ENCODE results near the gene STX2.

The STX2 gene

DNA sequence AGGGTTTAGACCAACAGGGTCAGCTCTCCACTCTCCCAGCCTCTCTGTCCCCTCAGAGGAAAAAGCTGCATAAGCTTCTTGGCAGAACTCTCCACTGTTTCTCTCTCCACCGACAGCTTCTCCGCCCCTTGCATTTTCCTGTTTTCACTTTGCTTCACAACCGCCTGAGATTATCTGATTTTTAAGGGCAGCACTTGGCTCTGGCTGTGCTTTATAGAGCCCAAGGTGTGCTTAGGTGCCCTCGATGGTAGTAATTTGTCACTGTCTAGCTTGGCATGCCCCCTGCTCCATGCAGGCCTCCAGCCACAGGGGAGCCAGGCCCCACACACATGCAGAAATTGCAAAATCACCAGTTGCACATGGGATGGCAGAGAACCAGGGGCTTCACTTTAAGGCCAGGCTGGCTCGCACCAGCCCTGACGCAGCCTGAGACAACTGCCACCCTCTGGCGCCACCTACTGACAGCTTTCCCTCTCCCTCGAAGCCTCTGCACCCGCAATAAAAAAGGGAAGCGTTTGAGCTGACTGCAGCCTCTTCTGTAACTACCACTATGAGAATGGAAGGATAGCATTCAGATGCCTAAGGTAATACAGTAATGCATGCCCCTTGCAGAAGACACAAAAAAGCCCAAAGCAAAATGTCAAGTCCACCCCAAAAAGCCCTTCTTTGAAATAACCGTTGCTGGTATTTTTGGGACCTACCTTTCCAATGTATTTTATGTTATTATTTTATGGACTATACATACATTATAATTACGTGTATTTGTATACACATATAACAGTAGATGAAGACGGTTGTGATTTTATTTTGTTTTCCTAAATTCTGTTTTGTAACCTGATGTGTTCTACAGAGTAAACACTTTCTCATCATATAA lies 90.9 kb downstream of the STX2 start:
- no peak overlapping the region for H3K27ac ChIP-seq (ENCODE audit: low read depth, low read length)
- no peak for TF ChIP-seq EZH2phosphoT487 (IDR thresholded peaks at IDR 0.05; ENCODE audit: borderline replicate concordance, low read length)
- TF ChIP-seq, protein P1, sequence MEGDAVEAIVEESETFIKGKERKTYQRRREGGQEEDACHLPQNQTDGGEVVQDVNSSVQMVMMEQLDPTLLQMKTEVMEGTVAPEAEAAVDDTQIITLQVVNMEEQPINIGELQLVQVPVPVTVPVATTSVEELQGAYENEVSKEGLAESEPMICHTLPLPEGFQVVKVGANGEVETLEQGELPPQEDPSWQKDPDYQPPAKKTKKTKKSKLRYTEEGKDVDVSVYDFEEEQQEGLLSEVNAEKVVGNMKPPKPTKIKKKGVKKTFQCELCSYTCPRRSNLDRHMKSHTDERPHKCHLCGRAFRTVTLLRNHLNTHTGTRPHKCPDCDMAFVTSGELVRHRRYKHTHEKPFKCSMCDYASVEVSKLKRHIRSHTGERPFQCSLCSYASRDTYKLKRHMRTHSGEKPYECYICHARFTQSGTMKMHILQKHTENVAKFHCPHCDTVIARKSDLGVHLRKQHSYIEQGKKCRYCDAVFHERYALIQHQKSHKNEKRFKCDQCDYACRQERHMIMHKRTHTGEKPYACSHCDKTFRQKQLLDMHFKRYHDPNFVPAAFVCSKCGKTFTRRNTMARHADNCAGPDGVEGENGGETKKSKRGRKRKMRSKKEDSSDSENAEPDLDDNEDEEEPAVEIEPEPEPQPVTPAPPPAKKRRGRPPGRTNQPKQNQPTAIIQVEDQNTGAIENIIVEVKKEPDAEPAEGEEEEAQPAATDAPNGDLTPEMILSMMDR (IDR thresholded peaks at IDR 0.05; ENCODE audit: low read depth, low read length, poor library complexity, severe bottlenecking), result peak; percentile 85
- no peaks in the 10 kb centered on the region for H3F3A ChIP-seq (ENCODE audit: control insufficient read depth, insufficient read depth)
- H3K9me3 ChIP-seq (ENCODE audit: control insufficient read depth, insufficient read depth, low read length), result no peaks in the 10 kb centered on the region
- H3K4me2 ChIP-seq (ENCODE audit: low read length), result no peak overlapping the region; the same call in 1 of the 2 replicates
- H3K36me3 ChIP-seq (ENCODE audit: control insufficient read depth, low read length), result no peaks in the 10 kb centered on the region
- H3K4me3 ChIP-seq (ENCODE audit: low read length), result no peak overlapping the region
- no peaks in the 10 kb centered on the region for H3K27me3 ChIP-seq (ENCODE audit: control insufficient read depth, low read length)
- no peaks in the 10 kb centered on the region for H4K20me1 ChIP-seq (ENCODE audit: control insufficient read depth, insufficient read depth, low read depth, low read length)
- no peaks in the 10 kb centered on the region for H3K79me2 ChIP-seq (ENCODE audit: control insufficient read depth, low read length)
- H3K9me2 ChIP-seq (replicated peaks; ENCODE audit: control insufficient read depth, low read length), result no peaks in the 10 kb centered on the region
- H3K4me1 ChIP-seq (ENCODE audit: control insufficient read depth, low read length), result peaks cover 11% of the 10 kb centered on the region

DNA sequence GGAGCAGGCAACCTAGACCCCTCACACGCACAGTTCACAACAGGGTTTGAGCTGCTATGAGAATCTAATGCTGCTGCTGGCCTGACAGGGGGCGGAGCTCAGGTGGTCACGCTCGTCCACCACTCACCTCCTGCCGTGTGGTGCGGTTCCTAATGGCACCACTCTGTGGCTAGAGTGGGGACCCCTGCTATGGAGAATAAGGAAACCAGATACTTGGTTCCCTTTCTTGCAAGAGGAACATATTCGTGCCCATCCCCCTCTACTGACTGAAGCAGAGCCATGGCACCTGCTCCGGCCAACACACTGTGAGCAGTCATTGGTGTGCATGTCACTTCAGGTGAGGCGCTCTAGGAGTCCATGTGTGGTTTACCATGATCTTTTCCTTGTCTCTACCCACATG lies 92.5 kb downstream of the STX2 start:
- Histone ChIP-seq H3K4me1 (ENCODE audit: control insufficient read depth, low read length) (peaks cover 6% of the 10 kb centered on the region), H3K79me2 (ENCODE audit: control insufficient read depth, low read length) (no peaks in the 10 kb centered on the region), H3K4me2 (ENCODE audit: low read length) (no peak overlapping the region), H3K36me3 (ENCODE audit: control insufficient read depth, low read length) (no peaks in the 10 kb centered on the region), H3K4me3 (ENCODE audit: low read length) (no peak overlapping the region), H3K27me3 (ENCODE audit: control insufficient read depth, low read length) (no peaks in the 10 kb centered on the region), H3K9me3 (ENCODE audit: control insufficient read depth, insufficient read depth, low read length) (no peaks in the 10 kb centered on the region), H3K27ac (ENCODE audit: low read depth, low read length) (no peak overlapping the region), H3F3A (ENCODE audit: control insufficient read depth, insufficient read depth) (no peaks in the 10 kb centered on the region), H4K20me1 (ENCODE audit: control insufficient read depth, insufficient read depth, low read depth, low read length) (no peaks in the 10 kb centered on the region), H3K9me2 (replicated peaks; ENCODE audit: control insufficient read depth, low read length) (no peaks in the 10 kb centered on the region)
- TF ChIP-seq, protein P1 (IDR thresholded peaks at IDR 0.05; ENCODE audit: low read depth, low read length, poor library complexity, severe bottlenecking), result no peak
- no peak for TF ChIP-seq EZH2phosphoT487 (IDR thresholded peaks at IDR 0.05; ENCODE audit: borderline replicate concordance, low read length)

DNA sequence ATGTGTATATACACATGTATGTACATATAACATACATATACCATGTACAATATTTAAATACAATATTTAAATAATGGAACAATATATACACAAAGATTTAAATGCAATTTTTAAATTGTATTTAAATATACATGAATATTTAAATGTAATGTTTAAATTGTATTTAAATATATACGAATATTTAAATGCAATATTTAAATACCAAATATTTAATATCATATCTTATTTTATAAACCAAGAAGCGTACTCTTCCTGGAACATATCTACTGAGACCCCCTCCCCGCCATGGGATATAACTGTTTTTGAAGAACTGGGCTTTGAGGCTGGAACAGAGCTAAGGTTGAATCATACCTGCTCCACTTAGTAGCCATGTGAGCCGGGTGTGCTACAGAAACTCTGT lies 93.1 kb downstream of the STX2 start:
- no peaks in the 10 kb centered on the region for H3K27me3 ChIP-seq (ENCODE audit: control insufficient read depth, low read length)
- H3K4me2 ChIP-seq (ENCODE audit: low read length), result no peak overlapping the region
- H3F3A ChIP-seq (ENCODE audit: control insufficient read depth, insufficient read depth), result no peaks in the 10 kb centered on the region
- H4K20me1 ChIP-seq (ENCODE audit: control insufficient read depth, insufficient read depth, low read depth, low read length), result no peaks in the 10 kb centered on the region
- no peak overlapping the region for H3K4me3 ChIP-seq (ENCODE audit: low read length)
- no peaks in the 10 kb centered on the region for H3K79me2 ChIP-seq (ENCODE audit: control insufficient read depth, low read length)
- no peaks in the 10 kb centered on the region for H3K9me3 ChIP-seq (ENCODE audit: control insufficient read depth, insufficient read depth, low read length)
- no peak for TF ChIP-seq EZH2phosphoT487 (IDR thresholded peaks at IDR 0.05; ENCODE audit: borderline replicate concordance, low read length)
- TF ChIP-seq, protein P1 (IDR thresholded peaks at IDR 0.05; ENCODE audit: low read depth, low read length, poor library complexity, severe bottlenecking), result no peak
- H3K9me2 ChIP-seq (replicated peaks; ENCODE audit: control insufficient read depth, low read length), result no peaks in the 10 kb centered on the region
- no peak overlapping the region for H3K27ac ChIP-seq (ENCODE audit: low read depth, low read length)
- H3K4me1 ChIP-seq (ENCODE audit: control insufficient read depth, low read length), result no peaks in the 10 kb centered on the region
- H3K36me3 ChIP-seq (ENCODE audit: control insufficient read depth, low read length), result no peaks in the 10 kb centered on the region

All from DOHH2 (cell line).